GM19452 (cell line): ENCODE measurements around the gene KRT80.

ENCODE experiments used
- ATAC-seq: cut with Tn5 transposase; IDR thresholded peaks from one replicate; pipeline ENCODE4 v1.9.1; 2021; ENCODE audit not compliant: unreplicated experiment

Gene KRT80

DNA sequence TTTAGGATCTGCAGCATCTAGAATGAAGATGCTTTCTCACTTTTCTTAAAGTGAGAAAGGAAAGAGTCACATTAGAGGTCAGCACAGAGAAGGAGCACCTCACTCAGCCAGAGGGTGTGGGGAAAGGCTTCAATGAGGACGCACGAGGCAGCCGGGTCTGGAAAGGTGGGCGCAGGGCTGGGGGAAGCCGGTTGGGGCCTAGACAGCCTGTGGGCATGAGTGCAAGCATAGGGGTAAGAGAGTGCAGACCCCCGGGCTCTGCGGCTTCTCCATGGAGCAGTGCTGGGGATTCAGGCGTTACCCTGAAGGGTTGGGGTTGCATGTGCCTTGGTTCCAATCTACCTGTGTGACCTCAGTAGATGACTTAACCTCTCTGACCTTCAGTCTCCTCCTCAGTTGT is 49.9 kb downstream of the KRT80 start:
- no peak for ATAC-seq

DNA sequence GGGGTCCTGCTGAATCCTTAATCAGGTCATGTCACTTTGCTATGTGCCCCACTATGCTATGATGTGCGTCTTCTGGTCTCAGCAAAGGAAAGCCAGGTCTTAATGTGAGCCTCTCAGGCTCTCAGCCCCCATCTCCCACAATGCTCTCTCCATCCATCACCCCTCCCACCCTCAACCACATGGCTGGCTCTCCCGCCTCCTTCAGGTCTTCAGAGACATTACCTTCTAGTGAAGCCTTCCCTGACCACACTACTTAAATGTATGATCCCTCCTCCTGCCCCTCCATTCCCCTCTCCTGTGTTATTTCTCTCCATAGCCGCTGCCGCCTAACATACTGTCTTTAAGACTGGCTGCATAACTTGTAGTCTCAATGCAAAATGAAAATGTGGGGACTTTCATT is 50.5 kb downstream of the KRT80 start:
- no peak for ATAC-seq

DNA sequence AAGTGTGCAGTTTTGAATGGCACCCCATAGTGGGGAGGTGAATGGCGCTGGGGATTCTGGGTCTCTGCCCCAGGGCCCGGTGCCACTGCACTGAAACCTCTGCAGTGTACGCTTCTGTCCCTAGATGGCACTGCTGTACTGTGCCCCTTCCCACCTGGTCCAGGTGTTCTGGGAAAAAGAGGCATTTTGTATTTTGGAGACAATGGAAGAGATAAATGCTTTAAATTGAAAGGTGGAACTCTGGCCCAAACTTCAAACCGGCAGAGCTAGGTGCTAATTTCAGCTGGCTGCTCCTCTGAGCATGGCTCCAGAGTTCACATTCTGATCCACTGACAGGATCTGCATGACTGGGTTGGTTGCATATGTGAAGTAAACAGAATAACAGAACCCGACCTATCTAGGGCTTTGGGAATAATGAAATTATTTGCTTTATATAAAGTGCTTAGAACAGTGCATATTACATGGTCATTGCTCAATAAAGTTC is 52.2 kb downstream of the KRT80 start:
- no peak for ATAC-seq

DNA sequence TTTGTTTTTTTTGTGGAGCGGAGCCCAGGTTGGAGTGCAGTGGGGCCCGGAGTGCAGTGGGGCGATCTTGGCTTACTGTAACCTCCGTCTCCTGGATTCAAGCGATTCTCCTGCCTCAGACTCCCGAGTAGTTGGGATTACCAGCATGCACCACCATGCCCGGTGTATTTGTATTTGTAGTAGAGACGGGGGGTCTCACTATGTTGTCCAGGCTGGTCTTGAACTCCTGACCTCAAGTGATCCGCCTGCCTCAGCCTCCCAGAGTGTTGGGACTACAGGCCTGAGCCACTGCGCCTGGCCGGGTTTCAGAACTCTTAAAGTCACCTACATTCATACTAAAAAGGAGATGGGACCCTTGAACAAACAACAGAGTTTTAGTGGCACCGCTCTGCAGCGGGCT is 52.7 kb downstream of the KRT80 start:
- no peak for ATAC-seq

DNA sequence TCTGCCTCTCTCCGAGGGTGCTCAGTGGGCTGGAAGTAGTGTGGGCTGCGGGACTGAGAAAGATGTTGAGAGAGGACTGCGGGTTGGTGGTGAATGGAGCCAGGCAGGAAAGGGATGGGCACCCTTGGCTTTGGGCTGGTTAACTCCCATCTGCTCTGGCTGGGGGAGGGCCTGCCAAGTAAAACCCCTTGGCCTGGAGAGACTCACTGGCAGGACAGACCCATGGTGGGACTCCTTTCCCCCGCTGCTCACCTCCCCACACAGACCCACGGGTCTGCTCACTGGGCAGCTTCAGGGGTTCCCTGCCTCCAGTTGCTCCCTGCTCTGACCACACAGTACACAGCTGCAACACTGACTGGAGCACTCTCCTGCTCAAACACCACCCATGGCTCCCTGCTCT is 54.1 kb downstream of the KRT80 start:
- no peak for ATAC-seq

DNA sequence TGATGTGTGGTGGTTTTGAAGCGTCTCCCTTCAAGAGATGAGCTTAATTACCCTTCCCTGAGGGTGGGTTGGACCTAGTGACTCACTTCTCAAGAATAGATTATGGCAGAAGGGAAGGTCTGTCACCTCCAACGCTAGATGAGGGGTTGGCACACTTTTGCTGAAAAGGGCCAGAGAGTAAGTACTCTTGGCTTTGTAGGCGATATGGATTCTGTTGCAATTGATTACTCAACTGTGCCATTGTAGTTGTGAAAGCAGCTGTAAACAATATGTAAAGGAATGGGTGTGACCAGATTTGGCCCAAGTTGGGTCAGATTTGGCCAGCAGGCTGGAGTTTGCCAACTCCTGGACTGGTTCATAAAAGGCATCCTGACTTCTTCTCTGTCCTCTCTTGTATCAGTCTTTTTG is 59.1 kb downstream of the KRT80 start:
- no peak for ATAC-seq

DNA sequence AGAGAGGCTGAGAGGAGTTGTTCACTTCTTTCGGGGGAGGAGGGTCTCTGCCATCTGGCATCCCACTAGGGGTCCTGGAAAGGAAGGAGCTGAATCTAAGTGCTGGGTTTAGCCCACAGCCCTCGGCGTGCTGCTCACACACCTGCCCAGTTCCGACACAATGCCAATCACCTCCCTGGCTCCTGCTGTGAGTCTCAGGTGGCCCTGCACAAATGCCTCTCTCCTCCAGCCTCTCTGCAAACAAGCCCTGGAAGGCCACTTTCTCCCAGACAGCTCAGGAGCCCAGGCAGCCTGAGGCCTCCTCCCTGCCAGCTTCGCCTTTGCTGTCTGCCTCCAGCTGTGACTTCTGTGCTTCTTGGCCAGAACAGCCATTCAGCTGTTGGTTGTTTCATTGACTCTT is 61.1 kb downstream of the KRT80 start:
- no peak for ATAC-seq

DNA sequence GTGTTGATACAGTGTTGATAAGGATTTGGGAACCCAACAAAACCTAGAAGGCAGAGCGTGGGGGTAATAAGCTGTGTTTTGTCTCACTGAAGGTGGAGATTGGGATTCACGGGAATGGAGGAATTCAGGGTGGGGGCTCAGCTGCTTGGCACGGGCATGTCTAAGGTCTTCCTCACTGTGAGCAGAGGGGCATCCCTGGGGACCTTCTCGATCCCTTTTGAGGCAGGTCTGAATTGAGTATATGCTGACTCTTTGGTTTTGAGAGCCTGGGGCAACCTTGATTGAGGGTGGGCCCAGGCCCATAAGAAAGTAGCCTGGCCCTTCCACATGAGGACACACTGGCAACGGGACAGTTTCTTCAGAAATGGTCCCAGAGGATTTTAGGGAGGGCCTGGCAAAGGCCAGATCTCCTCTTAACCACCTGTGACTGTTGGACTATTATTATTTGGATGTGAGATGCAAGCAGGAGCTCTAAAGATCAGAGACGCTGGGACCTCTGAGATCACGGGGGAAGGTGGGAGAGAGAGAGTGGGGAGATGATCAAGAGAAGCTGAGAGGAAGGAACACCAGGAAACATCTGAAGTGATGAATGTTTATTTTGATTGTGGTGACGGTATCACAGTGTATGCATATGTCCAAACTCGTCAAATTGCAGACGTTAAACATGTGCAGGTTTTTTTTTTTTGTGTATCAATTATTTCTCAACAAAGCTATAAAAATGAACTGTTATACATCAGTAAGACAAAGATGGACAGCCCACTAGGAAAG is 63.9 kb downstream of the KRT80 start:
- no peak for ATAC-seq

DNA sequence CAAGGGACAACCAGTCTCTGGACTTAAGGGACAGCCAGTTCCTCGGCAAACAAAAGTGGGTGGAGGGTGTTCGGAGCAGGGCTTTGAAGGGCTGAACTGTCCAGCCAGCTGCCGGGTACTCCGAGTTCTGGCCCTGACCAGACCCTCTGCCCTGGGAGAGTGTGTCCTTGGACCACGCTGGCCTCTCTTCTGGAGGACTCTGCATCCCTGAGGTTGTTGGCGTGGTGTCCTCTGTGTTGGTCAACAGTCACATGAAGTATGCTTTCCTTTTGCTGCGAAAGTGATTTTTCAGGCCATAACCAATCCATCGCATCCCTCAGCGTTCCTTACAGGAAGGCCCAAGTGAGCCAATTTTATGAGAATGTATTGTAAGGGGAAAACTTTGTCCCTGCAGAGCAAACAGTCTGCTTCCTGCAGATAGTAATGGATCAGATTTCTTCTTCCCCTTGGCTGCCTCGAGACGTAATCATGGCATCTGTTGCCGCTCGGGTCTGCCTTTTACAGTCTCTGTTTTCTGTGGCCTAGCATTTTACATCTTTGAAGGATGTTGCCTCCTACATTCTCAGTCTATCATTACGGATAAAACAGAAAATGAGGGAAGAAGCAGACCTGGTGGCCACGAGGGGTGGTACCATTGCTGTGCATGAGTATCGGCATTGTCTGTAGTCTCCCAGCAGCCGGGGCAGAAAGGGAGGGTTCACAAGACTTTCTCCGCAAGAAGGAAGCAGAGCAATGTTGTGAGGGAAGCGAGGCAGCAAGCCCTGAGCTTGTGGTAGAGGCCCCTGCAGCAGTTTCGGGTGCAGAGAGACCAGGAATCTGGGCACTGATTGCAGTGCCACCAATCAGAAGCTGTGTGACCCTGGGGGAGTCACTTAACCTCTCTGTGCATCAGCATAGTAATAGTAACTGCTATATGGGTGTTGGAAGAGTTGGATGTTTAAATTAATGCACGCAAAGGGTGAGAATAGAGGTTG is 64.9 kb downstream of the KRT80 start:
- ATAC-seq = no peak

DNA sequence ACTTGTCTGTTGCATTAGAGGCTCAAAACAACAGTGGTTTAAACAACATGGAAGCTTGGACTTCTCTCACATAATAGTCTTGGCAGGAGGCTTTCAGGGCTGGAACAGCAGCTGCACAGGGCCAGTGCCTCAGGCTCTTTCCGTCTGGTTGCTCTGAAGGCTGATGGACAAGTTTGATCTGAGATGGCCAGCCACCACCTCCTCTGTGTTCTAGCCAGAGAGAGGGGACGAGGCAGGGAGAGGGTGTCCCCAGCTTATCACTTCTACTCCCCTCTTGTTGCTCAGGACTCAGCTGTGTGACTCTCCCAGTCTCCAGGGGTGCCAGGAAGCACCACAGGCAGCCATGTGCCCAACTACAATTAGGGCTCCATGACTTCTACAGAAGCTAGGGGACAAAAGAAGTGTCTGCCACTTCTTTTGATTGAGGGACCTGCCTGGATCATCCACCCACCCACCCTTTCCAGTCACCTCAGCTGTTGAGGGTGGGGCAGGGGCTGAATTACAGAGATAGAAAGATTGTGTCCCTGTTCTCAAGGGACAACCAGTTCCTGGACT is 65.7 kb downstream of the KRT80 start:
- ATAC-seq = no peak

DNA sequence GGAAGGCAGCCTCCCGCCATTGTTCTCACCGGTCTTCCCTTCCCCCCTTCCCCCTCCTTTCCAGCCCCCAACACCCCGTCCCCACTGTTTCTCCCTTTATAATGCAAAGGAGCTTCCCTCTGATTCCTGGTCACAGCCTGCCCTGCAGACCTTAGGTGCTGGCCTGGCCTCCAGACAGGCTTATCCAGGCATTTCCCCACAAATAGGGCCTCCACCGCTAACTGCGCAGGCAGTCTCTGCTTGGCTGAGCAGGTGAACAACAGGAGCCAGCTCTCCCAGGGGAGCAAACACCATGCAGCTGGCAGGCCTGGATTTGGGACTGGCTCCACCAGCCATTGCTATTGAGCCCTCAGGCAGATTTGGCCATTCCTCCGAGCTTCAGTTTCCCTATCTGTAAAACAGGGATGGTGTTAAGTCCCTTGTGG is 66.3 kb downstream of the KRT80 start:
- ATAC-seq = no peak

DNA sequence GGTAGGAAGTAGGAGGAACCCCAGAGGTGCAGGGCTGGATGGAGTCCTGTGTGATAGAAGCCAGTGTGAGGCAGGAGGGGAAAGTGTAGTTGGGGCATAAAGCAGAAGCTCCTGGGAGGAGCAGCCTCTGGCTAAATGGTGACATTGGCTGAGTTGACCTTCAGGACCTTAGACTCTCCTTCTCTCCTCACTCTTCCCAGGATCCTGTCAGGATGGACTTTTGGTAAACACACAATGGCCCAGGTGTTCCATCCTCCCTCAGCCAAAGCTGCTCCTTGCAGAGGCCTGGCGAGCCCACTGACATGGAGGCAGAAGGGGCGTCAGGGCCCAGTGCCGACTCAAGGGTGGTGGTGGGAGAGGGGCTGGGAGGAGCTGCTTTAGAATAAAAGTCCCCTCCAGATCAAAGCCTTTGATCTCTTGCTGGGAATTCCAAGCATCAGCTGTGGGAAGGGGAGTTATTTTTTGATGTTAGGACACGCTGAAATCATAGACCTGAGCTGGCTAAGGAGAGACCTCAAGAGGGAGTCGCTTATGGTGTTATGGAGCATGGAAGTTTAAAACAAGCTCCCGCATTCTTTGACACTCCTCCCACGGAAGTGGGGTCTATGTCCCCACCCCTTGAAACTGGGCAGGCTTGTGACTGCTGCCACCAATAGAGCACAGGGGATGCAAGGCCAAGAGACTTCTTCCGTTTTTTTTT is 68.2 kb downstream of the KRT80 start:
- no peak for ATAC-seq

DNA sequence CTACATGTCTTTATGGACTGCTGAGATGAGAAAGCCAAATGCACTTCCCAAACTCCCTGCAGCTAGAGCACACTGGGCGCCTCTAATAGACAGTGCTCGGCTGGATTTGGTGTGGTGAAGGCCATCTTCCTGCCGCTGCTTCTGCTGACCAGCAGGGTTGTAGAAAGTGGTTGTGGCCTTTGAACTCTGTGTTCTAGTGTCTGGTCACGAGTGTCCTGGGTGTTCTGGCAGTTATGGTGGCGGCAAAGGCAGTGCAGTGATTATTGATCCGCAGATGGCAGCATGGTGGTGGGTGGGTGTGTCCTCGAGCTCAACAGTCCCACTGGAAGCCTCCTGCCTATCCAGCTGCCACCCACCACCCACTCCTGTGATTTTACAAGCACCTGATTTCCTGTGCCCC is 68.9 kb downstream of the KRT80 start:
- no peak for ATAC-seq

DNA sequence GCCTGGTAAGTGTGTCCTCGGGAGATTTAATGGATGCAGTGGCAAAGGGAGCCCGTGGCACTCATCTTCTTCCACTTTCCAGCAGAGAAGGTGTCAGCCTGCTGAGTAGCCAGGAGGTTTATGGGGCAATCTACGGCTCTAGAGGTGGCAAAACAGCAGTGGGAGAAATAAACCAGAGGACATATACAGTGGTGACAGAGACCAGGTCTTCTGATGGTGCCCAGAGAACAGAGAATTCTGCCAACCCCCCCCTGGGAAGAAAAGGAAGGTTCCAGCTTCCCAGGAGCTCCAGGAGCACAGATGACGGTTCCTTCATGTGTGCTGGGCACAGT is 69.3 kb downstream of the KRT80 start:
- no peak for ATAC-seq

DNA sequence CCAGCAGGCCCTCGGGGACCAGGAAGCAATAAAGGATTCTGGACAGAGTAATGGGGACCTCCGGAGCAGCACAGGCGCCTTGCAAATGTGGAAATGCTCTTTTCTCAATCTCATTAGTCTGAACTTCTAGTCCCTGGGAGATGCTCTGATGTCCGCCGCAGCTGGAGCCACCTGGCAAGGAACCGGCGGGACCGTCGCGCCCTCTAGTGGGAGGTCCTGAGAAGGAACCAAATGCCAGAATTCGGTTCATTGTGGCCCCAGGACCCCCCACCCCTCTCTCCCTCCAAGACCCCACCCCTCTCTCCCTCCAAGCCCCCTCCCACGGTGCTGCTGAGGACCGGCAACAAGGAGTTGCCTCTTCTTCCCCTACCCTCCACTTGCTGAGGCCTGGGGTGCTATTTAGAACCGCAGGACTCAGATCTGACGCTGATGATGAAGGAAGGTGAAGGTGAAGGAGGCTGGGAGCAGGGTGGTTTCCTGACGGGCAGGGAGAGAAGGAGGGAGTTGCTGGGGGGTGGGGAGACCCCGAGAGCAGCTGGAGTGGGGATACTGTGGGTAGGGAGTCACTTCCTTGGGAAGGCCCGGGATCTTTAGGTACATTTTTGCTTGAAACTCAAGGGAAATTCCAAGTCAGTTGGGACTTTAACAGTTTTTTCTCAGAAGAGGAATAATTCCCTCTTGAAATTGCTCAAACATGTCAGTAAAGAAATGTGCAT is 69.8 kb downstream of the KRT80 start:
- ATAC-seq = no peak

DNA sequence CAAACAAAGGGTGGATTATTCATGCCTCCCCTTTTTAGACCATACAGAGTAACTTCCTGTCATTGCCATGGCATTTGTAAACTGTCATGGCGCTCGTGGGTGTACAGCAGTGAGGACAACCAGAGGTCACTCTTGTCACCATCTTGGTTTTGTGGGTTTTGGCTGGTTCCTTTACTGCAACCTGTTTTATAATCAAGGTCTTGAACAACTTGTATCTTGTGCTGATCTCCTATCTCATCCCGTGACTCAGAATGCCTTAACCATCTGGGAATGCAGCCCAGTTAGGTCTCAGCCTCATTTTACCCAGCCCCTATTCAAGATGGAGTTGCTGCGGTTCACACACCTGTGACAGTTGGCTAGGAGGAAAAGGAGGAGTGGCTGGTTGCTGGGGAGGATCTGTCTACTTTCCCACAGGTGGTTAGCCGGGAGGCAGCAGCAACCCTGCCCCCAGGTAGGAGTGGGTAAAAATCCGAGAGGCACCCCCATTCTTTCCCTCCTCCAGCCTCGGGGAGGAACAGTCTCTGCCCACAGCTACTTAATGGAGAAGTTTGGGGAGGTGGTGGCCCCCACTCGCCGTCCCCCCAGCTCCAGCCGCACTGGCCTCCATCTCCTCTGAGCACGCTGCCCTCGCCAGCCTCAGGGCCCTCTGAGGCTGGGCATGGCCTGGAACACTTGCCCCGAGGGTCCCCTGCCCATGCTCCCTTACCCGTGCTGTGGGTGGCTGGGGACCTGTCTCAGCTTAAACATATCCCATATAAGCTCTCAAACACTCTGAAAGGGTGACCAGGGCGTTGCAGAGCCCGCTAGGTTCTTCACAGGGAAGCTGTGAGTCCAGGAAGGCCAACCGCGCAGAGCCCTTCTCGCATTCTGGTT is 70.6 kb downstream of the KRT80 start:
- ATAC-seq = no peak

DNA sequence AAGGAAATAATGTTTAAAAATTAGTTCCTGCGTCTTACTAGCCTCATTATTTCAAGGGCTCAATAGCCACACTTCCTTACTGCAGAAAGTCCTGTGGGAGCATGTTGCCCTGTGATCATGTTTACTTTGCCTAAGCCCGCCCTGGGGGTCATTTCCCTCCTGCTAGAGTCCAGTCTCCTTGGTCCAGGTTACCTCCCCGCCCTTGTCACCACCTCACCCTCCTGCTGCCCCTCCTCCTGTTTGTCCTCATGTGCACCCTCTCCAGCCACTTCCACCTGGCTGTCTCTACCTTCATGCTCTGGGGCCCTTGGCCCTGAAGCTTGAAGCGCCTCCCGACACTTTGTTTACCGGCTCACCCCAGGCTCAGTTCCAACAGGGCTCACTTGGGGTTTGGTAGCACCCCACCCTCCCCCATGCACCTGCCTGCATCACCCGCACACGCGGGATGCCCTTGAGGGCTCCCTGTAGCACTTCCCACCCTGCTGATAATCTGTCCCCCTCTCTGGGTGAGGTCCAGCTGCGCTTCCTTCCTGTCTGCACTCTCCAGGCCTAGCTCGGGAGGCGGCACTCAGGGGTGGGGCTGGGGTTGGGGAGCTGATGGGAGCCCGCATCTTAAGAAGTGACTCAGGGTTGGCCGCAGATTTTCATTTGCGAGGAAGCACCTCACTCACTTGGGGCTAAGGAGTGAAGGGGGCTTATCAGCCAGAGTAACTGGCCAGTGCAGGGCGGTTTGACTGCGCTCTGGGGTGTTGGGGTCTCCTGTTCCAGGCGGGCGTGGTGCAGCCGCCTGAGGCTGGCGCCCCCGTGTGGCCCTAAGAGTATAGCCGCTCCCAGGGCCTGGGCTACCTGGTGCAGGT is 72.2 kb downstream of the KRT80 start:
- no peak for ATAC-seq
